Heart left ventricle (tissue), 16 donors: Measurements from ENCODE around the gene ARAP1. TPM values are rescaled to one million over a fixed set of nuclear protein-coding genes. Genes with fewer than 3 reads are reported as not detected.

Experiments
- ATAC-seq, 4 donors: fragments of 200-7000 bp; cut with Tn5 transposase; one replicate each; pipeline ENCODE4 v1.9.1; 2020 to 2022; ENCODE audit warnings: moderate library complexity in 4 of 4, mild to moderate bottlenecking in 3 of 4, moderate number of reproducible peaks in 1 of 4
- DNase-seq, 5 donors: peaks; one replicate each; pipeline ENCODE4 v3.0.0-alpha.2; 2020
- H3K27ac ChIP-seq, 12 donors: fragments of 200-600 bp; sonication (generic) in 4 of 12; one replicate each; pipeline versions ENCODE4 v1.5.0 to v1.8.0; 2016 to 2022; ENCODE audit warnings: mild to moderate bottlenecking in 2 of 12
- H3K27me3 ChIP-seq, 9 donors: fragments of 200-600 bp; sonication (generic) in 2 of 9; one replicate each; pipeline versions ENCODE4 v1.5.1 to v1.8.0; 2016 to 2022; ENCODE audit warnings: mild to moderate bottlenecking in 3 of 9
- H3K36me3 ChIP-seq, 9 donors: fragments of 200-600 bp; sonication (generic) in 2 of 9; one replicate each; pipeline versions ENCODE4 v1.5.0 to v1.8.0; 2018 to 2022; ENCODE audit warnings: mild to moderate bottlenecking in 2 of 9
- H3K4me1 ChIP-seq, 12 donors: fragments of 200-600 bp; sonication (generic) in 4 of 12; one replicate each; pipeline versions ENCODE4 v1.5.0 to v1.8.0; 2016 to 2022; ENCODE audit warnings: mild to moderate bottlenecking in 3 of 12
- H3K4me3 ChIP-seq, 12 donors: fragments of 200-600 bp; sonication (generic) in 4 of 12; one replicate each; pipeline versions ENCODE4 v1.5.0 to v1.8.0; 2017 to 2022; ENCODE audit warnings: mild to moderate bottlenecking in 9 of 12, moderate library complexity in 4 of 12
- H3K9me3 ChIP-seq, 12 donors: fragments of 200-600 bp; sonication (generic) in 4 of 12; one replicate each; pipeline versions ENCODE4 v1.5.0 to v1.8.0; 2016 to 2022; ENCODE audit warnings: mild to moderate bottlenecking in 1 of 12
- POLR2A ChIP-seq, 2 donors: fragments of 450-650 bp; IDR thresholded peaks; one replicate each; pipeline ENCODE4 v1.6.1; 2017; ENCODE audit warnings: antibody characterized with exemption in 2 of 2, mild to moderate bottlenecking in 2 of 2, moderate library complexity in 2 of 2
- WGBS, 4 donors: extraction: QIAGEN DNeasy Blood & Tissue Kit in 2 of 4; methylation state at CpG; one replicate each; pipeline versions ENCODE4 v1.1.5 to v1.1.7; 2013 to 2018; 5-methylcytosine and 5-hydroxymethylcytosine counted together
- intact Hi-C, 10 donors: fragments of 100-400 bp; cut with DNase I; formaldehyde crosslinking; loops; one replicate each; pipeline versions ENCODE4 v1.11.1 to v1.14.2; 2022
- polyA plus RNA-seq, 2 donors: library from polyadenylated mRNA; stranded (reverse); fragments of 200-250 nt; gene quantifications; one replicate each; pipeline ENCODE4 v1.2.3, GENCODE V29; 2013
- total RNA-seq, 9 donors: library from RNA; depleted of rRNA in 2 of 9; stranded (reverse); fragments of >200 nt in 2 of 9; fragmentation: NEBNext Ultra II Directional in 3 of 9; extraction: Animal tissue kit (Norgen Biotek cat#: 25700) in 3 of 9; gene quantifications; one replicate each; pipeline versions ENCODE4 v1.1.0 to v1.2.4, GENCODE V29; 2016 to 2023
- TF ChIP-seq, protein P1 (sequence below), 12 donors: fragments of 200-600 bp; sonication (generic) in 4 of 12; IDR thresholded peaks; one replicate each; pipeline versions ENCODE4 v1.5.0 to v1.8.0; 2018 to 2022; ENCODE audit warnings: antibody characterized with exemption in 12 of 12, mild to moderate bottlenecking in 5 of 12
- donor health status: ischemic (EF 13 %, LVEDD 7.1; RV severe dilation, severe dysfunction).
- donor health status: healthy with polysubstance abuse.
- donor health status: DM: no; HTN: yes; CAD: no.
- donor health status: DM: no; HTN: no; CAD: no.
- donor health status: ischemic (EF 25% LVEDD 6.9; RV normal size, moderate dysfunction).
- donor health status: ischemic (EF 25% LVEDD 5.7; RV mildly dilated, moderate dysfunction).
- donor health status: healthy.
- donor health status: DM: yes; HTN: yes; CAD: no.
- donor health status: ischemic (EF 35%, LVEDD 5.7; RV mildly dilated, moderate dysfunction).
- donor health status: nonischemic (EF 11% LVEDD 7.7; RV severe dilation, severe dysfunction).
- donor health status: DM: yes; HTN: yes; CAD: no.
- donor health status: PGD.
- donor health status: ischemic (EF 29% LVEDD 5.4; RV normal size, mild dysfunction).
- donor health status: nonischemic (EF 23%, LVEDD 6.1; RV moderate dilation, normal function).

Gene ARAP1
- total and polyA plus RNA-seq, 11 donors: 35.4 to 116 (median 43.6) TPM

DNA sequence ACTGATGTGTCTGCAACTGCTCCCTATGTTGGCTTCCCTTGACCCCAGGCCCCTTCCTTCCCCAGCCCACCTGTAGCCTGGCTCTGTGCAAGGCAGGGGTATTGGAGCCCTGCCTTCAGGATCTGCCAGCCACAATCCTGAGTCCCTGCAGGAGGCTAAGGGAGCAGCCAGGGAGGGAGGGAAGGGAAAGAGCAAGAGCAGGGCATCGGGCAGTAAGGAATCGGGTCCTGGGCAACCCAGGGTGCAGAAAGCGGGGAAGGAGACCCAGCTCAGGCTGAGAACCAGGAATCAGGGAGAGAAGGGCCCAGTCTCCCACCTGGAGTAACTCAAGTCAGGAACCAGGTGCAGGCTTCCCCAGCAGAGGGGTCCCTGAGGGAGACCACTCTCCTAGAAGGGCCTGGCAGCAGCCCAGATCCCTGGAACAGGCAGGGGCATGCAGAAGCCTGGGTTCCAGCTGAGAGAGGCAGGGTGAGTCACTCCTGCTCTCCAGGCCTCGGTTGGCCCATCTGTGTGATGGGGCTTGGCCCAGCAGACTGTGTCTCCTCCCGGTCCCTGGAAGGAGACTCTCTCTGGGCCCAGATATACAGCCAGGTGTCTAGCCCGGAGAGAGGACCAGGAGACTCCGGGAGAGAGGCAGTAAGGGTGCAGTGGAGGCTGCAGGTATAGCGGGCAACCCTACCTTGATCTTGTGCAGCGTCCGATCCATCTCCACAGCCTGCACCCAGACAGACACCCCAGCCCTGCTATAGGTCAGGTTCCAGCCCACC, 28.3 kb upstream of the ARAP1 start:
- peak overlapping the region in 2 of 12 donors; percentile 45 to 67 for H3K27ac ChIP-seq
- no peak for TF ChIP-seq POLR2A (IDR thresholded peaks at IDR 0.05)
- TF ChIP-seq, protein P1, sequence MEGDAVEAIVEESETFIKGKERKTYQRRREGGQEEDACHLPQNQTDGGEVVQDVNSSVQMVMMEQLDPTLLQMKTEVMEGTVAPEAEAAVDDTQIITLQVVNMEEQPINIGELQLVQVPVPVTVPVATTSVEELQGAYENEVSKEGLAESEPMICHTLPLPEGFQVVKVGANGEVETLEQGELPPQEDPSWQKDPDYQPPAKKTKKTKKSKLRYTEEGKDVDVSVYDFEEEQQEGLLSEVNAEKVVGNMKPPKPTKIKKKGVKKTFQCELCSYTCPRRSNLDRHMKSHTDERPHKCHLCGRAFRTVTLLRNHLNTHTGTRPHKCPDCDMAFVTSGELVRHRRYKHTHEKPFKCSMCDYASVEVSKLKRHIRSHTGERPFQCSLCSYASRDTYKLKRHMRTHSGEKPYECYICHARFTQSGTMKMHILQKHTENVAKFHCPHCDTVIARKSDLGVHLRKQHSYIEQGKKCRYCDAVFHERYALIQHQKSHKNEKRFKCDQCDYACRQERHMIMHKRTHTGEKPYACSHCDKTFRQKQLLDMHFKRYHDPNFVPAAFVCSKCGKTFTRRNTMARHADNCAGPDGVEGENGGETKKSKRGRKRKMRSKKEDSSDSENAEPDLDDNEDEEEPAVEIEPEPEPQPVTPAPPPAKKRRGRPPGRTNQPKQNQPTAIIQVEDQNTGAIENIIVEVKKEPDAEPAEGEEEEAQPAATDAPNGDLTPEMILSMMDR (IDR thresholded peaks at IDR 0.05): no peak
- H3K36me3 ChIP-seq: no peaks in the 10 kb centered on the region

DNA sequence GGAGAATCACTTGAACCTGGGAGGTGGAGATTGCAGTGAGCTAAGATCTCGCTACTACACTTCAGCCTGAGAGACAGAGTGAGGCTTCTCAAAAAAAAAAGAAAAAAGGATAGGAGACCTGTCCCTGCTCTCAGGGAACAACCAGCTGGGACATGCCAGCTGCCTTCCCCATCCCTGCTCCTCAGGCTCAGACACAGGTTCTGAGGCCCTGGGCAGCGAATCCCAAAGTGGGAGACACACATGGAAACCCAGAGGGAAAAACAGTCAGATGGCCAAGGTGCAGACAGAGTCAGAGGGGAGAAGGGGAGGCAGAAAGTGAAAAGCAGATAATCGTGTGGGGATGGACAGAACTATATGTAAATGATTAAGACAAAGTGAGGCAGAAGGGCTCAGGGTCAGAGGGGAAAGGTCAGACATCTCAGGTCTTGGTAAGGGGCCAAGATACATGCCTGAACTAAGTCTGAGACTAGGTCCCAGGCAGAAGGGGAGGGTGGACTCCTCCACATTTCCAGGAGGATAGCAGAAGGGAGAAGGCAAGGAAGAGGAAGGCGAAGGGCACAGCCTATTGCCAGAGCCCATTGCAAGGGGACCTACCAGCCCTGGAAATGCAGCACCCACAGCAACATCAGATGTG, 27.4 kb upstream of the ARAP1 start:
- Histone ChIP-seq H3K9me3 (no peaks in the 10 kb centered on the region), H3K4me3 (no peak overlapping the region), H3K36me3 (no peaks in the 10 kb centered on the region), H3K4me1 (peaks cover 0 to 47% (median 31%) of the 10 kb centered on the region in 12 donors), H3K27ac (no peak overlapping the region), H3K27me3 (no peaks in the 10 kb centered on the region)
- DNase-seq (peak in 1 of 5 donors; percentile 9), ATAC-seq (no peak)
- WGBS, 4 donors: 91 to 94% (median 94%) methylated on average over 4 of the region's 4 CpGs
- intact Hi-C loops: loop anchor here in 2 of 10 donors (5.0 kb wide), 2 partner anchors 37 to 42 kb away; no protein-coding TSS in a partner anchor
- no peak for TF ChIP-seq POLR2A (IDR thresholded peaks at IDR 0.05)
- TF ChIP-seq, protein P1 (IDR thresholded peaks at IDR 0.05): no peak

More for the DNA sequence above, 28.3 kb upstream of the ARAP1 start:
- WGBS, 4 donors: 86 to 97% (median 93%) methylated on average over 10 of the region's 10 CpGs
- Histone ChIP-seq H3K27me3 (no peaks in the 10 kb centered on the region), H3K9me3 (no peaks in the 10 kb centered on the region), H3K4me3 (peak overlapping the region; percentile 44 to 86 (median 65)), H3K4me1 (peaks cover 0 to 47% (median 31%) of the 10 kb centered on the region in 12 donors)
- DNase-seq (peak in 1 of 5 donors; percentile 55), ATAC-seq (no peak)
- intact Hi-C loops: loop anchor here in 1 of 10 donors (5.0 kb wide), 1 partner anchor 38 kb away; no protein-coding TSS in a partner anchor

DNA sequence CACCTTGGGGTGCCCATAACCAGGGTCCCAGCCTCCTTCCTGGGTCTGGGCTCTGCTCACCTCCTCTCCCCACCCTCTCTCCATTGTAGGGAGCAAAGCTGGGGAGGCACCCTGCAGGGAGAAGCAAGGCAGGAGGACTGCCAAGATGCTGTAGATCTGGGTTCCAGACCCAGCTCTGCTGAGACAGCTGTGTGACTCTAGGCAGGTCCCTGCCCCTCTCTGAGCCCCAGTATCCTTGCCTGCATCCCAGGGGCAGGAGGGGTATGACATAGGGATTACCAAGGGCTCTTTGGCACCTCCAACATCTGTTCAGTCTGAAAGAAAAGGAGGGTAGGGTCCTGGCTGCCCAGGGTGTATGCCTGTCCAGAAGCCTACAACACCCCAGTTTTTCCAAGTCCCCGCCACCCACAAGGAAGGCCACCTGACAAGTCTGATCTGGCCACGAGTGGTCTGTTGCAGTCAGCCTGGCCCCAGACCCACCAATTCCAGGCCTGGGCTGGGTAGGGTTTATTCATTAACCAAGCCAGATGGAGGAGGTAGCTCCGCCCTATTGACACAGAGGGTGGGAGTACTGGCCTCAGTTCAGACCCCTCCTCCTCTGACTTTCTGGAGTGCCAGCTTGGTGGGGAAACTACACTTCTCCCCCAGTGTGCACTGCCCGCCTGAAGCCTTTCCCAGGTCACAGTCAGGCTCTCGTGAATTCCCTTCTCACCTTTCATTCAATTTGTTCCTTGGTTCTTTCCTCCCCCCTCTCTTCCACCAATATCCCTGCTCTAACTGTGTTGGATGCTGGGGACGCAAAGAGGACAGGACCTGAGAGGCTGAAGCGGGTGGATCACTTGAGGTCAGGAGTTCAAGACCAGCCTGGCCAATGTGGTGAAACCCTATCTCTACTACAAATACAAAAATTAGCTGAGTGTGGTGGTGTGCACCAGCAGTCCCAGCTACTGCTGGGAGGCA, 26.6 kb upstream of the ARAP1 start:
- 90 to 97% (median 95%) methylated on average over 7 of the region's 7 CpGs for WGBS, 4 donors
- intact Hi-C loops: loop anchor here in 1 of 10 donors (5.0 kb wide), 1 partner anchor 42 kb away; no protein-coding TSS in a partner anchor
- DNase-seq (peak in 1 of 5 donors; percentile 18), ATAC-seq (no peak)
- Histone ChIP-seq H3K27me3 (no peaks in the 10 kb centered on the region), H3K27ac (peak overlapping the region in 2 of 12 donors; percentile 56 to 77), H3K4me1 (peaks cover 0 to 51% (median 32%) of the 10 kb centered on the region in 12 donors), H3K36me3 (no peaks in the 10 kb centered on the region), H3K9me3 (no peaks in the 10 kb centered on the region), H3K4me3 (no peak overlapping the region)
- TF ChIP-seq POLR2A (IDR thresholded peaks at IDR 0.05): no peak
- TF ChIP-seq, protein P1 (IDR thresholded peaks at IDR 0.05): no peak
